HG03159 (cell line): Measurements from ENCODE around the gene POLR2F.
"Not testable (repeated sequence)": the region's sequence is repeated elsewhere in the genome, so short reads cannot be mapped to it uniquely, and the experiment has no call there.

ENCODE experiments used
- ATAC-seq: cut with Tn5 transposase; IDR thresholded peaks from one replicate; pipeline ENCODE4 v1.9.1; 2021; ENCODE audit warnings: mild to moderate bottlenecking, moderate library complexity; ENCODE audit not compliant: unreplicated experiment

The POLR2F gene

GRCh38 chr22:37951305-37951704 lies 2.2 kb upstream of the POLR2F start:
- ATAC-seq, result no peak

- ATAC-seq, result not testable (repeated sequence)
Measured at GRCh38 chr22:37952629-37953028, 870 bp upstream of the POLR2F start.

GRCh38 chr22:37953062-37953436 lies 450 bp upstream of the POLR2F start:
- no peak for ATAC-seq

GRCh38 chr22:37954686-37955085 lies 1.2 kb downstream of the POLR2F start:
- ATAC-seq, result no peak

DNA sequence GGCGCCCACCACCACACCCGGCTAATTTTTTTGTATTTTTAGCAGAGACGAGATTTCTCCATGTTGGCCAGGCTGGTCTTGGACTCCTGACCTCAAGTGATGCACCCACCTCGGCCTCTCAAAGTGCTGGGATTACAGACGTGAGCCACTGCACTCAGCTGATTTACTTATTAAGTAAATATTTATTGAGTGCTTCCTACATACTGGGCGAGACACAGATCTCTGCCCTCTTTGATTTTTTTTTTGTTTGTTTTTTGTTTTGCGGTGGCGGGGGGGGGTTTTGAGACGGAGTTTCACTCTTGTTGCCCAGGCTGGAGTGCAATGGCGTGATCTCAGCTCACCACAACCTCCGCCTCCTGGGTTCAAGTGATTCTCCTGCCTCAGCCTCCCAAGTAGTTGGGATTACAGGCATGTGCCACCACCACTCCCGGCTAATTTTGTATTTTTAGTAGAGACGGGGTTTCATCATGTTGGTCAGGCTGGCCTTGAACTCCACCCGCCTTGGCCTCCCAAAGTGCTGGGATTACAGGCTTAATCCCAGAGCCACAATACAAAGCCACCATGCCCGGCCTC lies 2.4 kb downstream of the POLR2F start:
- not testable (repeated sequence) for ATAC-seq

DNA sequence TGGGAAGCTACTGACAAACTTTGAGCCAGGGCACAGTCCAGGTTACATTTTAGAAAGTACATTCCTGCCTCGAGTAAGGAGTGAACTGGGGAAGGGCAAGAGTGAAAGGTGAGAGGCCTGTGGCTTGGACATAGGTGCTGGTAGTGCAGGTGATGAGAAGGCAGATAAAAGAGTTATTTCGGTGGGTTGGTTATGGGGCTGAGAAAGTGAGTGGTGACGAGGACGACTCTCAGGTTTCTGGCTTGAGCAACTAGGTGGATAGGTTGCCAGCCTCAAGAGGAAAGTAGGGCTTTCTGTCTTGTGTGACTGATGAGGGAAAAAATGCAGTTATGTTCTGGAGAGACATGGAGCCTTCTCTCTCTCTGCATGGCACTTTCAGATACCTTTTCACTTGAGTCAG lies 3.7 kb downstream of the POLR2F start:
- no peak for ATAC-seq

DNA sequence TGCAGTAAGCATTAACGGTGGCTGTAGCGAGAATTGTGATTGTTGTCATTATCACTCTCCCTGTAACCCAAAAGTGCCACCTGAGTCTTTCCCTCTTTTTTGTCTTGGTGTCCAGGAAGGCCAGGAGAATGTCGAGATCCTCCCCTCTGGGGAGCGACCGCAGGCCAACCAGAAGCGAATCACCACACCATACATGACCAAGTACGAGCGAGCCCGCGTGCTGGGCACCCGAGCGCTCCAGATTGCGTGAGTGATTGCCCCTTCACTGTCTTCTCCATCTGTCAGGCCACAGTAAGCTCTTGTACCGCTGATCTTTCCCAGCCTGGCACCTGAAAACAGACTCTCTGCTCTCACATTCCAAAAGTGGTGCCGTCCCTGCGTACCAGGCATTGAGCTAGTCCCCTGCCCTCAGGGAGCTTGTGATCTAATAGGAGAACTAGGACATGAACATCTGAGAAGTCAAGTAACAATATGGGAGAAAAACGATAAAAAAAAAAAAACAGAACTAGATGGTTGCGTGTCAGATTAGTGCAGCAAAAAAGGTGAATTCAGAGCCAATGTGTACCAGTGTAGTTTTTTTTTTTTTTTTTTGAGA lies 5.8 kb downstream of the POLR2F start:
- ATAC-seq, result no peak

GRCh38 chr22:37961062-37961461 lies 7.6 kb downstream of the POLR2F start:
- no peak for ATAC-seq

DNA sequence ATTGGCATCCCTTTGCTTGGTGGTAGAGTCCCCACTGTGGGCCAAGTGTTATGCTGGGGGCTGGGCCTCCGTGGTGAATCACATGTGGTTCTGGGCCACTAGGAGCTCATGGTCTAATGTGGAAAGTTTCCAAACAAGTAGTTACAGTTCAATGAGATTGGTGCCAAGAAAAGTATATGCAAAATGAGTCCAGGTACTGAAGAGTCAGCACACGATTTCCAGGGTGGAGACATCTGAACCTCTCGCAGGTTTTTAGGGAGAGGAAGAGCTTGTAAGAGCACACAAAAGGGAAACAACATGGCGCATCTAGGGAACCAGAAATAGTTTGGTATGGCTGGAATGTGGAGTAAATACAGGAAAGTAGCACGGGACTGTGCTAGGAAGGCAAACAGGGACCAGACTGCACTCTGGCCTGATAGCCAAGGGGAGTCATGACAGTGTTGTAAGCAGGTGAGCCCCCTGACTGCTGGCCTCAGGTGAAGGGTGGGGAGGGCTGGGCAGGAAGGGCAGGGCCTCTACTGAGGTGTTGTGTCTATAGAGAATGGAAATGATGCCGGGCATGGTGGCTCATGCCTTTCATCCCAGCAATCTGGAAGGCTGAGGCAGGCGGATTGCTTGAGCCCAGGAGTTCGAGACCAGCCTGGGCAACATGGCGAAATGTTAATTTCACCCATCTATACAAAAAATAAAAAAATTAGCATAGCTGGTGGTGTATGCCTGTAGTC lies 12.6 kb downstream of the POLR2F start:
- no peak for ATAC-seq

DNA sequence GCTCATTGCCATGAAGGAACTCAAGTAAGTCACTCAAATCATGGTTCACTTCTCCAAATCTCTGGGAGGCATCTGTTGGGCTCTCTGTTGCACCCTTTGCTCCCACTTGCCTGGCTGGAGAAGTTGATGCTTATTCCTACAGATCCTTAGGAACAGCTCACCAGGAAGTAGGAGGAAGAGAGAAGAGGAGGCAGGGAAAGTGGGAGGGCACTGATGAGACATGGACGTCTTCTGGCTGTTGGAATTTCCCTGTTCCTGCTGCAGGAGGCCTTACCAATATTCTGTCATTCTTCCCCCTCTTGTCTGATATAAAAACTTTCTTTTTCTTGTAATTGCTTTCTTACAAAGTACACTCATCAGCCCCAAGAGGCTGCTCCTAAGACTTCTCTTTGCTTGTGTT lies 13.6 kb downstream of the POLR2F start:
- no peak for ATAC-seq

GRCh38 chr22:37967637-37968451 lies 14.3 kb downstream of the POLR2F start:
- no peak for ATAC-seq

DNA sequence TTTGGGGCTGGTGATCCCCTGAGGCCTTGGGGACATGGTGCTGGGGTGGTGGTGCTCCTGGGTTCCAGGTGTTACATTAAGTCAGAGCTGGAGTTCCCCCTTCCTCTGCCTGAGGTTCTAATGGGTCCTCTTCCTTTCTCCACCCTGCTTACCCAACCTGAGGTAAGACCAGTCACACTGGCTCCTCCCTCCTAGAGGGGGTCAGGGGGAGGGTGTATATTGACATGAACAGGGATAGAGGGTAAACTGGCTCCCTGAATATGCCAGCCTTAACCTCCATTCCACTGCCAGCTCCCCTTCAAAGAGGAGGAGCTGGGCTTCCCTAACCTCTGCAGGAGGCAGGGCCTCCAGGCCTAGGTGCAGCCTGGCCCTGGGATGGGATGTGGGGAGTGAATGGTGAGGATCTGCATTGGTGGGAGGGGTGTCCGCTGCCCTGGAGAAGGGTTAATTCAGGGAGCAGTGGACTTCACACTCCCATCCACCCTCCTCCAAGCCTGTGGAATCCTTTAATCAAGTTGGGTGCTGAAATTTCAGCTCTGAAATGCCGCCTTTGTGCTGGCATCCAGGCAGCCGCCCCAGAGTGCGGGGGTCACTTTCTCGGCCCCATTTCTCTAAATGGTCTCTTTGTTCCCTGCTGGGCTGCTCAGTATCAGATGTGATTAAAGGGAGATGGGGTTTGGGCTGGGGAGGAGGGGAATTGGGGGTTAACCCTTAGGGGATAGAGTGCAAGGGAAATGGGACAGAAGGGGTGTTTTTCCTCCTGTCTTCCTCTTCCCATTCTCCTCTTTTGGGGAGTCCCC lies 15.2 kb downstream of the POLR2F start:
- ATAC-seq, result no peak

DNA sequence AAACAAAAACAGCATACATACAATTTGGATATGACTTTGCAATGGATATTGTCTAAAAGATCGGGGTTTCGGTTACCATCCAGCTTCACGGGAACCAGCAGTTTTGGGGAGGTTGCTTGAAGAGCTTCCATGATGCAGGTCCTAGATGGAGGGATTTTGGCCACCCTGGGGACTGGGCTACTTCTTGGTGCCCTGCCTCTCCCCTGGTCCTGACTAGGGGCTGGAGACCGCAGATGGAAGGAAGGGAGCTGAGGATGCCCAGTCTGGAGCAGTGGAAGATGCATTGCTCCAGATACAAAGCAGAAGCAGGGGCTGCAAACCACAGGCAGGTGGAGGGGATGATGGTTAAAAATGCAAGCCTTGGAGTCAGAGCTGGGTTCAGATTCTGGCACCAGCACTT lies 17.4 kb downstream of the POLR2F start:
- ATAC-seq, result no peak

DNA sequence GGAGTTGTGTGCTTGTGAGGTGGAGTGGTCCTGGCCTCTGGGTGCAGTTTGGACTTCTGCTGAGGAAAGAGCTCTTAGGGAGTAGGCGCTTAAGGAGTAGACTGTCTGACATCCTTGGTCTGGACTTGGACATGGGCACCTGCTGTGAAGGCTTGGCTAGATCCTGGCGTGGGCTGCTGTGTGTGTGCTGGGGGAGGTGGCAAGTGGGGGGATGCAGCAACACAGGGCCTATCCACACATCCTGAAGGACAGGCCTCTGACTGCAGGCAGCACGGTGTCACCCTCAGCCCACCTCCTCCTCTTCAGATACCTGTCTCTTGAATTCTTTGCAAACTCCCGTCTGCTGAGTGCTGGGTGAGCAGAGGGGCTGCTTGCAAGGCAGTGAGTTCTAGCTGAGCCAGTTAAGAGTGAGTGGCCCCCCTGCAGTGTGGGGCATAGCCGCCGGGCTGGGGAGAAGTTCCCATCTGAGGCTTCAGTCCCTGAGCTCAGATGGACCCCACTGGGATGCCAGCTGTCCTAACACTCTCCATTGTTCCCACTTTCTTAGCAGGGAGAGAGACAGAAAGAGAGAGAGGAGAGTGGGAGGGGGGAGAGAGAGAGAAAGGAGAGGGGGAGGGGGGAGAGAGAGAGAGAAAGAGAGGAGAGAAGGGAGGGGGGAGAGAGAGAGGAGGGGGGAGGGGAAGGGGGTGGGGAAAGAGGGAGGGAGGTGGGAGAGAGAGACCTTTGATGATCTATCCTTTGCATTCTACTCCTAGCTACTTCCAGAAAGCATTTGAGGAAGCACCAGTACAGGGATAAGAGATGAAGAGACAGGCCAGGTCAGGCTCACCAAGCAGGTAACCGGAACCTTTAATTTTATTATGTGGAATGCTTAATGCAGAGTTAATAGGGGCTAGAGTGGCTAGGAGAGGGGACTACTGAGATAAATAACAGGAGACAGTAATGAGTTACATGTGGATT lies 18.3 kb downstream of the POLR2F start:
- no peak for ATAC-seq

GRCh38 chr22:37972527-37972926 lies 19.0 kb downstream of the POLR2F start:
- no peak for ATAC-seq

GRCh38 chr22:37973271-37974170 lies 20.0 kb downstream of the POLR2F start:
- no peak for ATAC-seq

DNA sequence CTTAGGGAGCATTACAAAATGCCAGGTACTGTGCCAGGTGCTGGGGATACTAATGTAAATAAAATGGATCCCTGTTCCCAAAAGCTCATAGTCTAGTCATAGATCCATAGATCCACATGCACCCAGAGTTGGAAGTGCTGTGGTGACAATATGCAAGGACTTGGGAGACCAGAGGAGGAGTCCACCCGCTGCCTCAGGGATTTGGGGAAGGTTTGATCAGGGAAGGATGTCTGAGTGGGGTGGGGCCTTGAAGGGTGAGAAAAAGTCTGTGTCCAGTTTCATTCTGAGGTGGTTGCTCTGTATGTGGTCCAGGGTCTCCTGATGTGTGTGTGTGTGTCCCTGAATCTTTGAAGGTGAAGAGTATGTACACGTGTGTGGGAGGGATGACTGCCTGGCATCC lies 21.7 kb downstream of the POLR2F start:
- ATAC-seq, result no peak

GRCh38 chr22:37976022-37976421 lies 22.5 kb downstream of the POLR2F start:
- ATAC-seq, result not testable (repeated sequence)

- no peak for ATAC-seq
Measured at GRCh38 chr22:37976547-37976946, 23.0 kb downstream of the POLR2F start.
